HG03064 (cell line): ENCODE measurements around the gene RLN1.
"Not testable (repeated sequence)": the region's sequence is repeated elsewhere in the genome, so short reads cannot be mapped to it uniquely, and the experiment has no call there.

Source experiments
- ATAC-seq: cut with Tn5 transposase; IDR thresholded peaks from one replicate; pipeline ENCODE4 v1.9.1; 2021; ENCODE audit warnings: low read depth; ENCODE audit not compliant: unreplicated experiment

Gene RLN1

GRCh38 chr9:5326893-5327548, 12.7 kb downstream of the RLN1 start:
- no peak for ATAC-seq

GRCh38 chr9:5326187-5326586, 13.5 kb downstream of the RLN1 start:
- ATAC-seq, result no peak

GRCh38 chr9:5321601-5322000, 18.1 kb downstream of the RLN1 start:
- not testable (repeated sequence) for ATAC-seq

DNA sequence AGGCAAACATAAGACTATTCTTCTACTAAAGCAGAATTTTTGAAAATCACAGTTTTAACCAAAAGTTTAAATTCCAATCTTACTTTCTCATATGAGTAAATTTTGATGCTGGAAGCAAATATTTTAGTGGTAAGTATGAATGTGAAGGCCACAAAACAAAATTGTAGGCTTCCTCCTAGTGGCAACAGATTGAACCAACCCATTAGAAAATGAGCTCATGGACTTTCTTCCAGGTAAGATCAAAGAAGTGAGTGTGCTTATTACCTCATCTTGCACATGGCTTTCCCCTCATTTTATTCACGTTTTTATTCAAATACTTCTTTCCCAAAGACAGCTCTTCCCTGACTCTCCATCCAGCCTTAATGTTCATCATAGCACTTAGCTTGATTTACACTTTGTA, 18.6 kb downstream of the RLN1 start:
- no peak for ATAC-seq

- not testable (repeated sequence) for ATAC-seq
Measured at GRCh38 chr9:5316406-5316805, 23.3 kb downstream of the RLN1 start.

DNA sequence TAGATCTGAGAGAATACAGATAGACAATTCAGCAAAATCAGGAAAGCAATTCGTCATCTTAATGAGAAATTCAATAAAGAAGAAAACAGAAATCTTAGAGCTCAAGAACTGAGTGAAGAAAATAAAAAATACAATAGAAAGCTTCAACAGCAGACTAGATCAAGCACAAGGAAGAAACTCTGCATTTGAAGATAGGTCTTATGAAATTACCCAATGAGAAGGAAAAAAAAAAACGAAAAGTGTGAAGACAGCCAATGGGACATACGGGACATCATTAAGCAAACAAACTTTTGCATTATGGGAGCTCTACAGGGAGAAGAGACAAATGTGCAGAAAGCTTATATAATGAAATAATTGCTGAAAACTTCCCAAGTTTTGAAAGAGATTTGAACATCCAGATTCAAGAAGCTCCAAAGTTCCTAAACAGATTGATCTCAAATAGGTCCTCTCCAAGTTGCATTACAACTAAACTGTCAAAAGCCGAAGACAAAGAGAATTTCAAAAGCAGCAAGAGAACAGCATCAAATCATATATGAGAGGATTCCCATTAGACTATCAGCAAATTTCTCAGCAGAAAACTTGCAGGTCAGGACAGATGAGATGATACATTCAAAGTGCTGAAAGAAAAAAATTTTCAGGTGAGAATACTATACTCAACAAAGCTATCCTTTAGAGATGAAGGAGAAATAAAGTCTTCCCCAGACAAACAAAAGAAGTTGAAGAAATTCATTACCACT, 24.3 kb downstream of the RLN1 start:
- ATAC-seq, result no peak

DNA sequence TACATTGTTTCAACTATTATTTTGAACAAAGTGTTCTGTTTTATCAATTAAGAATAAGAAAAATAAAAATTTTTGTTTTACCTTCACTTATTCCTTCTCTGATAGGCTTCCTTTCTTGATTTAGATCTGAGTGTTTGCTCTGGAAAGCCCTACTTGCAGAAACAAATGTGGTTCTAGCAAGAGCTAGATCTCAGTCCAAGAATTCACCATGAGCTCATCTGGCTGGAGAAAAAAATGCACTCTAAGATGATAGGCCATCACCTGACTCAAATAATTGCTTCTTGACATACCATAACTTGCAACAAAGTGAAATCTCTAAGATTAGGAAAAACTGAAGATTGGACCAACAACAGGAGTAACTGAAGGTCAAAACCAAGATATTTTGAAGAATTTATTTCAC, 28.8 kb downstream of the RLN1 start:
- no peak for ATAC-seq

DNA sequence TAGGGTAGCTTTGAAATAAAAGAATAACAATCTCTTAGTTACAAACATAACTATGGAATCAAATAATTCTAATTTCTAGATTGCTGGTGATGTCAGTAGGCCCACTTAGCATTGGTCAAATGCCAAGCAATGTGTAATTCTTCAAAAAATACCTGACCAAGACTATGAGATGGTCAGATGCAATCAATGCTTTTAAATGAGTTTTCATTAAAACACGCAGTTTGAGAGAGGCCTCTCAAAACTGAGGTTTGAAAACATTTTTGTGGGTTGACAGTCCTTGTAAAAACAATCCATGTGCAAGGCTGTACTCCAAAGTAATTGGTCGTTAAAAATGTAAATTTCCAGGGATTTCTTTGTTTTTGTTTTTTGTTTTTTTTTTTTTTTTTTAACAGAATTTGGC, 33.9 kb downstream of the RLN1 start:
- no peak for ATAC-seq

DNA sequence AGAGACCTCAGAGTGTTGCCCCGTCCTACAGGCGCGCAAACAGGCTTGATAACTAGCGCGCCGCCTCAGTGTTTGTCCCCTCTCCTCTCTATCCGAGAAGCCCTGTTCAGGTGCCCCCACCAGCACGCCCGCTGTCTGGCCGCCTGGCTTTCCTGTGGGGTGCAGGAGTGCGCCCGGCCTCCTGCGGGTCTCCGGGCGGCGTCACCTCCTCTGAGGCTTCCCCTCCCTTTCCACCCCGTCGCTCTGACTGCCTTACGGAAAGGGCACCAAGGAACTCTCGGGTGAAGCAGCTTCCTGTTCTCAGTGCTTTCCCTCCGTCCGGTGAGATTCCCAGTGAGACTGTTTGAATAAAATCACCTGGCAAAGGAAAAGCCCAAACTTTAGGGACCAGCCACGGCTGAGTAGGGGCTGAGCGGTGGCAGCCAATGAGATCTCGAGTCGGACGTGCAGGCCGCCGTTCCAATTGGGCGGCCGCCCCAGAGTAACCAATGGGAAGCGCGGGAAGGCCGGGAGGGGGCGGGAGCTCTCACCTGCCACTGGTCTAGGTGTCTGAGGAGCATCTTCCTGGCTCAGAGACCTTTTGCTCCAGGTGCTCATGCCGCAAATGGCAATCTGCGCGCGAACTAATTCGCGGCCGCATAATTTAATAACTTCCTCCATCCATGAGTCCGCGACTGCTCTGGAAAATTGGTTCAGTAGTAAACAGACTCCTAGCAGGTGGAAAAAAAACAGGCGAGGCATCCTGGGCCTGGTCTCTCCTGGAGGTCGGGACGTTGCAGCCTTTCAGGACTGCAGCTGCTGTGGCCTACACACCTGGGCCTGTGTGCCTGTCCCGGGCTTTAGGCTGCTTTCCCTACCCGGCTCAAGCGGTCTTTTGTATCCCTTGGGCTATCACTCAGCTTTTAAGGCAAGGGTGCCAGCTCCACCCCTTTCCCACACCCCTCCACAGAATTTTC, 35.6 kb downstream of the RLN1 start, which contains the start of gene RLN2:
RLN2 (minus strand) TSS at position 877 of the 956 bp plus-strand sequence; CDS start at position 741, 136 bp downstream.
- peak; percentile 99 for ATAC-seq

- ATAC-seq, result no peak
Measured at GRCh38 chr9:5301544-5301943, 38.1 kb downstream of the RLN1 start.

GRCh38 chr9:5292141-5292540, 47.5 kb downstream of the RLN1 start:
- no peak for ATAC-seq

GRCh38 chr9:5288591-5288990, 51.1 kb downstream of the RLN1 start:
- ATAC-seq, result no peak

DNA sequence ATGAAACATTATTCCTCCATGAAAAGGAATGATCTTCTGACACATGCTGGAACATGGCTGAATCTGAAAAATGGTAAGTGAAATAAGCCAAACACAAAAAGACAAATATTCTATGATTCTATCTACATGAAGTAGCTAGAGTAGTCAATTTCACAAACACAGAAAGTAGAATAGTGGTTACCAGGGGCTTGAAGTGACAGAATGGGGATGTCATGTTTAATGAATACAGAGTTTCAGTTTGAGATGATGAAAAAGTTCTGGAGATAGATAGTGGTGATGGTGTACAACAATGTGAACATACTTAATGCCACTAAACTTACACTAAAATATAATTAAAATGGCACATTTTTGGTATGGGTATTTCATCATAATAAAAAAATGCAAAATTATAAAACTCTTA, 53.4 kb downstream of the RLN1 start:
- no peak for ATAC-seq
